GM19240 (cell line): ENCODE measurements around the gene DNAH3.
"Not testable (repeated sequence)": the region's sequence is repeated elsewhere in the genome, so short reads cannot be mapped to it uniquely, and the experiment has no call there.

Experiments
- DNase-seq: peaks from one replicate; pipeline ENCODE4 v3.0.0; 2011; ENCODE audit warnings: low spot score; ENCODE audit not compliant: insufficient read length

The DNAH3 gene

DNA sequence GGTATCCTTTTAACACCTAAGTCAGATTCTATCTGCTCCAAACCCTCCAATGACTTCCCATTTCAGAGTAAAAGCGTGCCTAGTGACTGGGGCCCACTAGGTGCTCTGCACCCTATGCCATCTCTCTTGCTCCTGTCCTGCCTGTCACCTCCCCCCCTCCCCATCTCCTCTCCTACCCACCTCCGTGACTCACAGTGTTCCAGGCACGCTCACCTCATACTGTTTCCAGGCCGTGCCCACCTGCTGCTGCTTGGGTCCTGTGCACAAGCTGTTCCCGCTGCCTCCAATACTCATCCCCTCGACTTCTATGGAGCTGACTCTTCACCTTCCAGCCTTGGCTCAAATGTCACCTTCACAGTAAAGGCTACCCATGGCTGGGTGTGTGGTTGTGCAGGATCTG is 21.7 kb downstream of the DNAH3 start:
- no peak for DNase-seq

DNA sequence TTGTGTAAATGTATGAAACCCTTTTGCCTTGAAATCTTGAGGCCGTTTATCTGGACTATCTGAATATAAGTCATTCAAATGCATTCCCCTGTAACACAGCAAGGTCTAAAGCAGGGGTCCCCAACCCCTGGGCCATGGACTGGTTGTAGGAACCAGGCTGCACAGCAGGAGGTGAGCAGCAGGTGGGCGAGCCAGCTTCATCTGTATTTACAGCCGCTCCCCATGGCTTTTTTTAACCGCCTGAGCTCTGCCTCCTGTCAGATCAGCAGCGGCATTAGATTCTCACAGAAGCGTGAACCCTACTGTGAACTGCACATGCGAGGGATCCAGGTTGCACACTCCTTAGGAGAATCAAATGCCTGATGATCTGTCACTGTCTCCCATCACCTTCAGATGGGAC is 24.1 kb downstream of the DNAH3 start:
- no peak for DNase-seq

DNA sequence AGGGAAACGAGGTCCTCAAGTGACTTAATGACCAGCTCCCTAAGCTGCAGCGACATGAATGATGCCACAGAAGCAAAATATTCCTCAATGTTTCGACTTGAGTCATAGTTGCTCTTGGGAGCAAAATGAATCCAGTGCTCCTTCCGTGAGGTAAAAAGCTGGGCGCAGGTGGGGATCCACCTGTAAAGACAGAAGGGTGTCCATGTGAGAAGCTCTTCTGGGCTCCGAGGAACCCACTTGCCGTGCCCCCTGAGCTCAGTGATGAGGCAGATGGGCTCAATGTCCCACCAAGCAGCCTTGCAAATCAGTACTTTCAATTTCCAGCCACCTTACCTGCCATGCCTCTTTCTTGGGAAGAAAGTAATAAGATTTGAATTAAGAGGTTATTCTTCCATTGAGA is 25.5 kb downstream of the DNAH3 start:
- no peak for DNase-seq

DNA sequence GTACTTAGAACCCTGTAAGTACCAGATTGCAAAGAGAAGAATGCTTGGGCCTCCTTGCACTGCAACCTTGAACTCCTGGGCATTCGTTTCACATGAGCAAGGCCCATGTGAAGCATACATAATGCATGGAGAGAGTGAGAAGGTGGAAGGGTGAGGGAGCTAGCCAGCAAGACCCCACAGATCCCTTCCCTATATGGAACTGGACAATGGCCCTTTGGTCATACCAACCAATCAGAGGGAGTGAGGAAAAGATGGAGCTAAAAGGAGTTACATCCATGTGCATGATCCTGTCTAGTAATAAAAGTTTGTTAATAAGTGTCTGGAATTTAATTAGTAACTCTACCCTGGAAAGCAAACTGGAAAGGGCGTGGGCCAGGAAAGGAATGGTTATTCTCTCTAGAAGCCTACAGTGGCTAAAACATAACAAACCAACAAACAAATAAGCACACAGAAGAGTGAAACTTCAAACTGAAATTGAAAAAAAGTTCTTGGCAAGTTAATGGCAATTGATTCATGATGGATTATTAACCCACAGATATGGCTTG is 29.6 kb downstream of the DNAH3 start:
- DNase-seq: no peak

DNA sequence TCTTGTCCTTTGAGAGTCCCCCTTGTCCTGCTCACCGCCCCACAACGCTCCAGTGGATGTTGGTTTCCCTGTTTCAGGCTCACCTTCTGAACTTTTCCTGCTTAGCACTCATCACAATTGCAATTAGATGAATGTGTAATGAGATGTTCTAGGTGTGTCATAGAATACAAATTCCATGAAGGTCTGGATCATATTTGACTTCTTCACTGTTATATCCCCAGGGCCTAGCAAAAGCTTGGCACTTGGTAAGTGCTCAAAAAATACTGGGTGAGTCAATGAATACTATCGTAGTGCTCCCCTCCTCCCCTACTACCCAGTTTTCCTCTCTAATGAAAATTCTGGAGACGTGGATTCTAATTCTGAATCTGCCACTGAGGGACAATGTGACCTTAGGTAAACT is 33.1 kb downstream of the DNAH3 start:
- DNase-seq: no peak

DNA sequence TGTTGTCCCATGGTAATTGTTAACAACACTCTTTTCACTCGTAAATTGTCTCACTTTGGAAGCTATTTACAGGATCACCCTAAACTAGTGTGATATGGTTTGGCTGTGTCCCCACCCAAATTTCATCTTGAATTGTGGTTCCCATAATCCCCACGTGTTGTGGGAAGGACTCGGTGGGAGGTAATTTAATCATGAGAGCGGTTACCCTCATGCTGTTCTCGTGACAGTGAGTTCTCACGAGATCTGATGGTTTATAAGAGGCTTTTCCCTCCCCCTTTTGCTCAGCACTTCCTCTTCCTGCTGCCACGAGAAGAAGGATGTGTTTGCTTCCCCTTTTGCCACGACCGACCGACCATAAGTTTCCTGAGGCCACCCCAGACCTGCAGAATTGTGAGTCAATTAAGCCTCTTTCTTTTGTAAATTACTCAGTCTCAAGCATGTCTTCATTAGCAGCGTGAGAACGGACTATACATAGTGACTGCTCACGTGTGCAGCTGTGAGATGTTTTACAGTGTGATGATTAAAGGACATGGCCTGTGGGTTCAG is 34.4 kb downstream of the DNAH3 start:
- DNase-seq: no peak

DNA sequence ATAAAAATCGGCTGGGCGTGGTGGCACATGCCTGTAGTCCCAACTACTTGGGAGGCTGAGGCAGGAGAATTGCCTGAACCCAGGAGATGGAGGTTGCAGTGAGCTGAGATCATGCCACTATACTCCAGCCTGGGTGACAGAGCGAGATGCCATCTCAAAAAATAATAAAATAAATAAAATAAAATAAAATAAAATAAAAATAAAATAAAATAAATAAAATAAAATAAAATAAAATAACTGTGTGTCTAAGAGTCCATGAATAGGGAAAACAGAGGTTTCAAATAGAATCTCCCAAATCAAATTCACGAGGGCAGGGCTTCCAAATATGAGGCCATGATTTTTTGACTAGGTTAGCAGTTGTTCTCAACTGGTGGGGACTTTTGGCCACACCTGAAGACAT is 35.1 kb downstream of the DNAH3 start:
- not testable (repeated sequence) for DNase-seq

DNA sequence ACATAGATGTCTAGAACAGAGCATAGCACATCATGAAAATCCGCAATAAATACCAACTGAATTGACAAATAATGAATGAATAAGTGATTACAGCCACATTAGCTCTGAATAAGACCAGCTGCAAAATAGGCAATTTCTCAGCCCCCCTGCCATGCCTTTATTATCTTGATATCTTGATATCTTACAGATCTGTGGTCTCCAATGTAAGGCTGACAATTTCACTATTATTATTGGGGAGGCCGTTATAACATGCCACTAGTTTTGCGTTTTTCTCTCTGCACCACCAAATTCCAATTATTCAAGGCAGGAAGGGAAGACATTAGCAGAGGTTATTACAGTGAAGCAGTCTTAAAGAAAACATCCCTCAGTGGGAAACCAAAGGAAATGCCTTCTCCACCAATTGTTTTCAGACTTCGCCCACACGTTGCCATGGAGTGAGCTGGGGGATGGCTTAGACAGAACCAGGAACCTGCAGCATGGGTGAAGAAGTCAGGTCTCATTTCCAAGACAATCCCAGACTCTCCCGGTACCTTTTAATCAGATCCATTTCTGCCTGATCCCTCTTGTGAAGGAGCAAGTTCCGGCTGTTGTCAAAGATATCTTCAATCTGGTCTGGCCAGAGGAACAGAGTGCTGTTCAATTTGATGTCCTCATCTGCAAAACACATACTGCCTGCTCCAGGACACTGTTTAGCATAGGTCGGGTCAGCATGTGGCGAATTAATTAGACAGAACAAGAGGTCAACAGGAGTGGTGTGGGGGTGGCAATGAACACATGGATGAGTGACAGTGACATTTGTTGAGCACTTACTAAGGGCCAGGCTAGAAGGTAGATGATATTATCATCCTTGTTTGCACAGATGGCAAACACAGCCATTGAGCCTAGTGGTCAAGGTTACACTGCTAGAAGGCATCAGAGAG is 46.4 kb downstream of the DNAH3 start:
- no peak for DNase-seq

DNA sequence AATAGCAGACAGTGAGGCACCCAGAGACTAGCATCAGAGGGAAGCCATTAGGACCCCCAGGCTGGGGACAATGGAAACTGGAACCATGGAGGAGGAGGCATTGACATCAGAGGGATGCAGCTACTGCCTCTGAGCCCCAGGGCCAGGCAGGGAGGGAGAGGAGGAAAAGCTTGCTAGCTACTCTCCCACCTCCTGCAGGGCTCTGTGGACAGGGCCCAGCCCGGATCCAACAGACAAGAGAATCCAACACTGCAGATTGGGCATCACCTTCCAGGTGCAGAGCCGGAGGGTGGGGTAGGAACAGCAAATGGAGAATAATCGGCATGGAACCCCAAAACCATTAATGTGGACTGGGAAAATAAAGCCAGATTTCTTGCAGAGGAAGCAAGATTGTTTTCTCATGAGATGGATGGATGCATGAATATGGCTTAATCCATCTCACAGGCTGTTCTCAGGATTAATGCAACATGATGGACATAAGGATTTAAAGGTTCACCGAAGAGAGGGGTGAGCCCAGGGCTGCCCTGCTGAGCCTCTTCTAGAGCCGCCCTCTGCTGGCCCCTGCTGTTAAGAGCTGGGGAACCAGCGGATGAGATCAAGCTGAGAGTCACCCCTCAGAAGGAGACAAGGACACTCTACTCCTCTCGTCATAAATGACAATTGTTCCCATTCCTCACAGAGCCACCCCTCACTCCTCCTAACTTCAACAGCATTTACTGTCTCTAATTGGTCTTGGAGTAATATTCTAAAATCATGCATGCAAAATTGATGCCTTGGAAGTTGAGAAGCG is 48.8 kb downstream of the DNAH3 start:
- DNase-seq: no peak

DNA sequence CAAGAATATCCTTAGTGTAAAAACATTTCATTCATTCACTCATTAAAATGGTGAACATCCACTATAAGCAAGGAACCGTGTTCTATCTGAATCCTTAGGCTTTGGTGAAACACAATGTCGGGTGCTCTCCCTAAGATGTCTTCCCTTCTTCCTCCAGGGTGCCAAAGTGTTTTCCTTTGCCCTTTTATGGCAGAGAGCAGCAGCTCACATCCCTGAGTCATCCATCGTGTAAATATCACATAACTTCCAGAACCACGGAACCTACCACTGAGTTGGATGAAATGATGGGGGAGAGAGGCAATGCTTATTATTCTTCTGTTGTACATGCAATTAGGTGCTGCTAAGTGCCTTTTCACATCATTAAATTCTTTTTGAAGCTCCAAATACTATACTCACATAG is 50.2 kb downstream of the DNAH3 start:
- no peak for DNase-seq

DNA sequence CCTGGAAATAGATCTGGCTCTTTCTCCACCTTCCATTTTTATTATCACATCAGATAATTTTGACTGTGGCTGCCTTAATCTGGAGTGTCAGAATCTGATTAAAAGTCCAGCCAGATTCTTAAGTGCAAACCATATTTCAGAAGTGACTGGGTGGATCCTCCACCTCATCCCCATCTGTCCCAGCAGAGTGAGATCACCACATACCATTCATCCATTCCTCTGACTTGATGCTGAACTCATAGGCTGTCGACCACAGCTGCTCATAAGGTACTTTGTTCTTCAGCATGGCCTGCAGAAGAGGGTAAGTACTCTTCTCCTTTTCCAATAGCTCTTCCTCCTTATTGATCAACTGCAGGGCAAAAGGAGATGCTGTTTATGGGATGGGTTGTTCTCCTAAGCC is 53.5 kb downstream of the DNAH3 start:
- no peak for DNase-seq

DNA sequence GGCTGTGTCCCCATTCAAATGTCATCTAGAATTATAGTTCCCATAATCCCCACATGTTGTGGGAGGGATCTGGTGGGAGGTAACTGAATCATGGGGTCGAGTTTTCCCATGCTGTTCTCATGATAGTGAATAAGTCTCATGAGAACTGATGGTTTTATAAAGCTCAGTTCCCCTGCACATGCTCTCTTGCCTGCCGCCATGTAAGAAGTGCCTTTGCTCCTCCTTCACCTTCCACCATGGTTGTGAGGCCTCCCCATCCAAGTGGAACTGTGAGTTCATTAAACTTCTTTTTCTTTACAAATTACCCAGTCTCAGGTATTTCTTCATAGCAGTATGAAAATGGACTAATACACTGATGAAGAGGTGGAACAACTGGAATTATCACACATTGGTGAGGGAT is 55.9 kb downstream of the DNAH3 start:
- DNase-seq: not testable (repeated sequence)

DNA sequence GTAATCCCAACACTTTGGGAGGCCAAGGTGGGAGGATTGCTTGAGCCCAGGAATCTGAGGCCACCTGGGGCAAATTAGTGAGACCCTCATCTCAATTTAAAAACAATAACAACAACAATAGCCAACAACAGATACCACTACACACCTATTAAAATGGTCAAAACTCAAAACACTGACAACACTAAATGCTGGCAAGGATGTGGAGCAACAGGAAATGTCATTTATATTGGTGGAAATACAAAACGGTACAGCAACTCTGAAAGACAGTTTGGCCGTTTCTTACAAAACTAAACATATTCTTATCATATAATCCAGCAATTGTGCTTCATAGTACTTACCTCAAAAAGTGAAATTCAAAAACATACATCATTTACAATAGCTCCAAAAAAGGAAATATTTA is 57.7 kb downstream of the DNAH3 start:
- DNase-seq: no peak

DNA sequence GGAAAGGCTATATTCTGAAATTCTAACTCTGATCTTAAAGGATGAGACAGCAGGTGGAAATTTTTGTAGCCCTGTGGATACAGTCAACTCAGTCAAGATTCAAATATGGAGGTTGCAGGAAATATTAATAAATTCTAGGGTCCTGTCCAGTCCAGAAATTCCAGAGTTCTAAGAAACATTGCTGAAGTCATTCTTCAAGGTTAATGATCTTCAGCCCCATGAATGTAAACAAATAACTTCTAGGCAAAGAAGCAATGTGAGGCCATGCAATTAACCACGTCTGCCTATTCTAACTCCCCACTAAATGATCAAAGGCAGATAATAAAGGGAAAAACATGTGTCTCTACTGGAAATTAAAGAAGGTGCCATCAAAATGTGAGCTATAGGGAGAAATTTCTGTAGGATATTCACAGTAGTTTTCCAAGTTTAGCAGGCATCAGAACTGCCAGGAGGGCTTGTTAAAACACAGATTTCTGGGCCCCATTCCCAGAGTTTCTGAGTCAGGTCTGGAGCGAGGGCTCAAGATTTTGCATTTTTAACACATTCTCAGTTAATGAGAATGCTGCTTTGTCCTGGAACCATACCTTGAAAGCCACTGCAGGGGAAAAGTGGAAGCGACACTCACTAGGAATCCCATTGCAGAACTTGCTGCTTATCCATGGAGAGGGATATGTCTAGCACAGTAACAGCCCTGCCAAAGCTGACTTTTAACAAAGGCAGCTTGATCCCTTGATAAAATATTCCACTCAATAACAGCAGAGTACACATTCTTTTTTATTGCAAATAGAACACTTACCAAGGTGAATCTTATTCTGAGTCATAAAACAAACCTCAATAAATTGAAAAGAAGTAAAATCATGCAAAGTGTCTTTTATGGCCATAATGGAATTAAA is 61.8 kb downstream of the DNAH3 start:
- no peak for DNase-seq

DNA sequence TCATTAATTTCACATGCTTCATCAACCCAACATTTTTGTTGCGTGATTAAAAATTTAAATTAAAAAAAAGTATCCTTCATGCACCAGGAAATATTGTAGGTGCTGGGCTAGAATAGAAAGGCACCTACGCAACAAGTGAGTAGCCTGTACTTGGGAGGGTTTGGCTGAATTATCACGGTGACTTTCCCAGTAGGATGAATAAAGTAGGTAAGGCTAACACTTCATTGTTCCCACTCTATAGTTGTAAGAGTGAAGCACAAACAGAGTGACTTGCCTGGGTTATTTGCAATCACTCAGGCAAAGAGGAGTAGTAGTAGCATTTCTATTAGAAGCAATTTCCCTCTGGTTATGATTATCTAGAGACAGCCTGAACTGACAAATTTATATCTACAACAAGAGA is 62.5 kb downstream of the DNAH3 start:
- DNase-seq: no peak

DNA sequence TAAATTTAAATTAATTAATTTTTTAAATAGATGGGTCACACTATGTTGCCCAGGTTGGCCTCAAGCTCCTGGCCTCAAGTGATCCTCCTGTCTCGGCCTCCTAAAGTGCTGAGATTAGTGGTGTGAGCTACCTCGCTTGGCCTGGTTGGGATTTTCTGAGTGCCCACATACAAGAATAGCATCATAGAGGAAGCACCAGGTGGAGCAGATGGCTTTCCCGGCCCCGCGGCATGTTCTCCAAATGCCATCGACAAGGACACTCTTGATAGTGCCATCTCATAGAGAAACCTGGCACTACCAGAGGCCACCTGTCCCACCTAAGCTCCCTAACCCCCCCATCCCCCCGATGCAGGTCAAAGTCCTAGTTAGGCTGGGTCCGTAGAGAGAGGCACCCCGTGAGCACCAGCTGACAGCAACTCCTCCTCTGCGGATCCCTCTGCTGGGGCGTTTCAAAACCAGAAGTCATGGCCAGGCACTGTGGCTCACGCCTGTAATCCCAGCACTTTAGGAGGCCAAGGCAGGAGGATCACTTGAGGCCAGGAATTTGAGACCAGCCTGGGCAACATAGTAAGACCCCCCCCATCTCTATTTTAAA is 65.9 kb downstream of the DNAH3 start:
- DNase-seq: no peak

DNA sequence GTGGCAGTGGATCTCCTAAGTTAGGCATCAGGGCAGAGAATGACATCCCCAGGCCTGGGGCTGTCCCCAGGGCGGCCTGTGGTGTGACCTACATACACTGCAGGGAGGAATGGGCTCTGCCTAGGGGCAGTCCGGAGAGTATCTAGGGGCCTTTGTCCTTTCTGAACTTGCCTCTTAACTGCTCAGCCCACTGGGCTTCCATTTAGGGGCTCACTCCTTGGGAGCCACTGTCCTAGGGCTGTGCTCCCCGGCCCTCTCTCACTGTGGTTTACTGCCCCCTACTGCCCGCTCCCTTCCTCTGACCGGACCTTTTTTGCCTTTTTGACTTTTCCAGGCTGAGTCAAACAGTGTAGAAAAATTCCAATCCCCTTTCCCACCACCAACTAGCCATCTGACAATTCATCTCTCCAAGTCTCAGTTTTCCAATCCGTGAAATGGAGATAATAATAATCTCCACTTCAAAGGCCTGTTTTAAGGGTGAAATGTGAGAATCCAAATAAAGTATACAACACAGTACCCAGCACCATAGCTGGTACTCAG is 66.8 kb downstream of the DNAH3 start:
- peak; percentile 7 for DNase-seq

DNA sequence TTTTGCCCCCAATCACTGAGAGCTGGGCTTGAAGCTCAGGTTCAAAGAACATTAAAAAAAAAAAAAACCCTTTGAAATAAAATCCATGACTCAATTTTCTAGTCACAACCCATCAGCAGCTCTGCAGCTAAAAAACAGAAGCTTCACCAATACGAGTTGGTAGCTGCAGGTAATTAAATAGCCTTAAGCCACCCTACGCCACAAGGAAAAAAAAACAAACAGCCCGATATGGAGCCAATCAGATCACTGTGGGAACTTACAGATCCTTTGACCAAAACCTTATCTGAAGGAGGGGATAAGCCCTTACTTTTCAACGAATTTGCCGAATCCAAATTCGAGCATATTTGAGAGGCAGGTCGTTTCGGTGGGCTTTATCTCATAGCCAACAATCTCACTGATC is 69.3 kb downstream of the DNAH3 start:
- DNase-seq: no peak

DNA sequence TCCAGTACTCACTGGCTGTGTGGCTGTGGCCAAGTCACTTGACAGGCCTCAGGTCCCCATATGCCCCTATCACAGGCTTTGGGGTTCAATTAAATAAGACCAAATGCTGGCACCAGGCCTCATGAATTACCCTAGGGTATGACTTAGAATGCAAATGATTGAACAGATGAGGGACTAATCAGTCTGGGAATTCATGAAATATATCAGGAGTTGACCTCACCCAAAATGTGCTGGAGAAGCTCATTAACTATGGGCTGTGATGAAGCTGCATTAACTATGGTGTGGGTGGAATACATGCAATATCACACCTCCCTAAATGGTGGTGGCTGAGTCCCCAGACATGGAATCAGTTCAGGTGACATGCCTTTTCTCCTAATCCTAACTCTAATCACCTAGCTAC is 72.1 kb downstream of the DNAH3 start:
- no peak for DNase-seq

DNA sequence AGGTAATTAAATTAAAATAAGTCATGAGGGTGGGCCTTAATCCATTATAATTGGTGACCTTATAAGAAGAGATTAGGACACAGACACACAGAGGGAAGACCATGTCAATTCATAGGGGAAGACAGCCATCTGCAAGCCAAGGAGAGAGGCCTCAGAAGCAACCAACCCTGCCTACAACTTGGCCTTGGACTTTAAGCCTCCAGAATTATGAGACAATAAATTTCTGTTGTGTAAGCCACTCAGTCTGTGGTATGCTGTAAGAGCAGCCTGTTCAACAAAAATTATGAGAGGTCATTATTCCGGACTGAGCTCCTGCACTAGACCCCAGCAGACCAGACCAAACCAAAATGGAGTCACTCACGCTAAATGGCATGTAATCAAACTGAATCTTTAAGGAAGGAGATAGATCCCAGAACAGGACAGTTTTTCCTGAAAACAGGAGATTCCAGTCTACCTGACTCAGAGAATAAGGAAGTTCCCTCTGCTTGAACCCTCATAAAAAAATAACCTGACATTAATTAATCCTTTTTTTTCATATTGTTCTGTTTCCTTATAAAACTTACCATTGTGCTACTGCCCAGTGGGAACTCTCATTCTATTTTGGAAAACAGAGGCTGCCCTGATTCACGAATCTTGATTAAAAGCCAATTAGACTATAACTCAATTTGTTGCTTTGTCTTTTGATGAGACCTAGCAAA is 74.3 kb downstream of the DNAH3 start:
- DNase-seq: no peak
